Fibroblast of lung (primary cell): ENCODE data around the gene RAP1A.

Experiments
- CTCF ChIP-seq, 2 donors: IDR thresholded peaks in 1 of 2; conservative IDR thresholded peaks in 1 of 2; 1 replicate in 1 of 2; 2 replicates in 1 of 2; pipeline ENCODE4 v1.5.1; 2011 to 2012; ENCODE audit warnings: low read length in 2 of 2, control low read depth in 1 of 2, inconsistent platforms in 1 of 2, low read depth in 1 of 2, mild to moderate bottlenecking in 1 of 2
- EZH2 ChIP-seq: IDR thresholded peaks from 2 replicates; pipeline ENCODE4 v1.5.1; 2012; ENCODE audit warnings: low read length, control low read depth, mild to moderate bottlenecking; ENCODE audit errors: missing control alignments

GRCh38 chr1:111735321-111735720 lies 115.7 kb downstream of the RAP1A start:
- TF ChIP-seq CTCF (conservative IDR thresholded peaks at IDR 0.05 in 1 of 2, IDR thresholded peaks at IDR 0.05 in 1 of 2; ENCODE audit: low read depth in 1 of 2, low read length in 2 of 2) (no peak), EZH2 (no peak)
